GM23248 (cell line): ENCODE results near the gene COL26A1. TPM values are rescaled to one million over a fixed set of nuclear protein-coding genes. Genes with fewer than 3 reads are reported as not detected.

ENCODE experiments used
- DNase-seq: peaks from one replicate; pipeline ENCODE4 v3.0.0-alpha.2; 2015
- H2AFZ ChIP-seq: fragments of 200-600 bp; sonication (generic); 2 replicates; pipeline ENCODE4 v1.6.1; 2016; ENCODE audit warnings: antibody characterized with exemption
- H3F3A ChIP-seq: fragments of 200-600 bp; sonication (generic); 2 replicates; pipeline ENCODE4 v1.6.1; 2016; ENCODE audit warnings: mild to moderate bottlenecking, antibody characterized with exemption, mixed run types; ENCODE audit not compliant: insufficient read depth
- H3K27ac ChIP-seq: fragments of 200-600 bp; sonication (generic); 2 replicates; pipeline ENCODE4 v1.5.1; 2016; ENCODE audit warnings: mild to moderate bottlenecking
- H3K27me3 ChIP-seq: fragments of 200-600 bp; sonication (generic); replicated peaks from 2 replicates; pipeline ENCODE4 v1.6.1; 2016; ENCODE audit warnings: mild to moderate bottlenecking; ENCODE audit not compliant: insufficient read depth
- H3K36me3 ChIP-seq: fragments of 200-600 bp; sonication (generic); 2 replicates; pipeline ENCODE4 v1.6.1; 2016; ENCODE audit warnings: low read depth, mild to moderate bottlenecking
- H3K4me1 ChIP-seq: fragments of 200-600 bp; sonication (generic); 2 replicates; pipeline ENCODE4 v1.6.1; 2016; ENCODE audit warnings: mild to moderate bottlenecking; ENCODE audit not compliant: insufficient read depth
- H3K4me2 ChIP-seq: fragments of 200-600 bp; sonication (generic); one replicate; pipeline ENCODE4 v1.6.1; 2016; ENCODE audit warnings: mild to moderate bottlenecking; ENCODE audit not compliant: unreplicated experiment
- H3K4me3 ChIP-seq: fragments of 200-600 bp; sonication (generic); 2 replicates; pipeline ENCODE4 v1.5.1; 2016; ENCODE audit warnings: mild to moderate bottlenecking
- H3K79me2 ChIP-seq: fragments of 200-600 bp; sonication (generic); 2 replicates; pipeline ENCODE4 v1.6.1; 2016; ENCODE audit warnings: mild to moderate bottlenecking; ENCODE audit not compliant: insufficient read depth
- H3K9ac ChIP-seq: fragments of 200-600 bp; sonication (generic); 2 replicates; pipeline ENCODE4 v1.6.1; 2016; ENCODE audit warnings: mild to moderate bottlenecking
- H3K9me2 ChIP-seq: fragments of 200-600 bp; sonication (generic); 2 replicates; pipeline ENCODE4 v1.6.1; 2016; ENCODE audit warnings: mixed run types, mild to moderate bottlenecking, moderate library complexity; ENCODE audit not compliant: insufficient read depth
- H3K9me3 ChIP-seq: fragments of 200-600 bp; sonication (generic); one replicate; pipeline ENCODE4 v1.6.1; 2017; ENCODE audit warnings: low read depth
- H4K20me1 ChIP-seq: fragments of 200-600 bp; sonication (generic); 2 replicates; pipeline ENCODE4 v1.6.0; 2016; ENCODE audit not compliant: insufficient read depth
- EZH2 ChIP-seq: fragments of 200-600 bp; sonication (generic); IDR thresholded peaks from 2 replicates; pipeline ENCODE4 v1.6.1; 2018; ENCODE audit warnings: antibody characterized with exemption, mild to moderate bottlenecking; ENCODE audit not compliant: insufficient read depth, poor library complexity, severe bottlenecking
- EZH2phosphoT487 ChIP-seq: fragments of 200-600 bp; sonication (generic); IDR thresholded peaks from 2 replicates; pipeline ENCODE4 v1.6.1; 2018; ENCODE audit warnings: antibody characterized with exemption, moderate library complexity, mild to moderate bottlenecking, low read depth; ENCODE audit not compliant: insufficient read depth
- WGBS, 2 experiments: methylation state at CpG; one replicate each; pipeline ENCODE4 v1.1.6; 2015 to 2017; ENCODE audit warnings: low lambda C conversion rate in 2 of 2, low coverage in 1 of 2; ENCODE audit errors: missing lambda C conversion rate in 2 of 2; 5-methylcytosine and 5-hydroxymethylcytosine counted together
- in situ Hi-C: fragments of 300-500 bp; cut with MboI; formaldehyde crosslinking; loops from 2 replicates; pipeline ENCODE4 v1.15.0; 2020
- polyA plus RNA-seq: library from polyadenylated mRNA; unstranded; fragments of >200 nt; fragmentation: Nextera tagmentation; extraction: Ambion mirVana; gene quantifications from 2 replicates; pipeline ENCODE4 v1.2.1, GENCODE V29; 2016
- total RNA-seq: library from RNA; depleted of rRNA; stranded (reverse); fragments of >200 nt; shearing (Covaris generic); gene quantifications from 2 replicates; pipeline ENCODE4 v1.2.3, GENCODE V29; 2014

Gene COL26A1
- total and polyA plus RNA-seq, 2 experiments from 2014 or later = not detected

DNA sequence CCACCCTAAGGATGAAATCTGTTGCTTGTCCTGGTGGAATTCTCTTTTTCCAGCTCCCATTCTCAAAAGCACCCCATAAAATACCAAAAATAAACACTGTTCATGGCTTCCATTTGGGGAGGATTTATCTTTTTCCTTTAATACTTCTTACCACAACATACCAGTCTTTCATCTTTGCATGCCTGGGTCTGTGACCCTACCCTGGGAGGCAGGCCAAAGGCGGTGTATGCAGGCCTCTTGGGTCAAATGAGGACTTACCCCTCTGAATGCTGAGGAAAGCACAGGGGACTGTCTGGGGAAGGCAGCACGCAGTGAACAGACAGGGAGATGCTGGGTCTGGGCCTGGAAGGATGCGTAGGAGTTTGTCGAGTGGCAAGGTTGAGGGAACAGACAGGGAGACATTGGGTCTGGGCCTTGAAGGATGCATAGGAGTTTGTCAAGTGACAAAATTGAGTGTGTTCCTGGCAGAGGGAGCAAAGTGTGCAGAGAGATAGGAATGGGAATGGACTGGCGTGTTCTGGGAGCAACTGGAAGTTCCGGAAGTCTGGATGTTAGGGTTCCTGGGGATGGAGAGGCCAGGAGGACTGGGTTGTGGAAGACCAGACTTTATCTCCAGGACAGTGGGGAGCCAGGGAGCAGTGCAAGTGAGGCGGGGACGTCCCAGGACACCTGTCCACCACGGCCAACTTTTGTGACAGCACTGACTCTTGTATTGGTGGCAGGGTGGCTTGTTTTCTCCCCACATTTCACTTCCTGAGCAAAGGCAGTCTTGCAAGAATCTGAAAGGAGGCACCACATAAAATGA, 225.7 kb downstream of the COL26A1 start:
- no peaks in the 10 kb centered on the region for H3K9me2 ChIP-seq
- H3K27me3 ChIP-seq = peaks cover 4% of the 10 kb centered on the region; the same call in 1 of the 2 replicates
- no peaks in the 10 kb centered on the region for H3K4me1 ChIP-seq
- no peaks in the 10 kb centered on the region for H4K20me1 ChIP-seq
- no peaks in the 10 kb centered on the region for H3K36me3 ChIP-seq
- no peaks in the 10 kb centered on the region for H3K9me3 ChIP-seq
- no peaks in the 10 kb centered on the region for H3F3A ChIP-seq
- 51 to 54% methylated on average over 9 of the region's 9 CpGs for WGBS, 2 experiments
- H3K79me2 ChIP-seq = no peaks in the 10 kb centered on the region
- H2AFZ ChIP-seq = no peak overlapping the region
- H3K4me3 ChIP-seq = no peak overlapping the region
- H3K27ac ChIP-seq = no peak overlapping the region
- no peak overlapping the region for H3K4me2 ChIP-seq
- in situ Hi-C loops = loop anchor here (25.0 kb wide), 1 partner anchor 649 kb away; no protein-coding TSS in a partner anchor
- no peak for TF ChIP-seq EZH2
- TF ChIP-seq EZH2phosphoT487 = no peak
- no peak overlapping the region for H3K9ac ChIP-seq
- no peak for DNase-seq

DNA sequence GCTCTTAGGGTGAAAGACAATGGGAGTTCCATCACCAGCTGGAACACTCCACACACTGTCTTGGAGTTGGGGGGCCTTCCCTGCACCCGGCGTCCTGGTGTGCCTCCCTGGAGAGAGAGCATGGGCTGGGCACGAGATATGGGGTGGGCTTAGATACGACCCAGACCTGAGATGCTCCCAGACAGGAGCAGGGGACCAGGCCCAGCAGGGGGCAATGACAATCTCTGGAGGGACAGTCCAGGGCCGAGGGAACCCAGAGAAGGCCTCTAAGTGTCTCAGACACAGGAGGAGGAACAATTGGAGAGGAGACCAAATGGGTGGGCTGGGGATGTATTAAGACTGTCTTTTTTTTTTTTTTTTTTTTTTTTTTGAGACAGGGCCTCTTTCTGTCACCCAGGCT, 226.4 kb downstream of the COL26A1 start:
- no peak overlapping the region for H3K27ac ChIP-seq
- no peaks in the 10 kb centered on the region for H4K20me1 ChIP-seq
- H3K9me2 ChIP-seq = no peaks in the 10 kb centered on the region
- H3K36me3 ChIP-seq = no peaks in the 10 kb centered on the region
- no peak overlapping the region for H3K4me2 ChIP-seq
- H3K4me1 ChIP-seq = no peaks in the 10 kb centered on the region
- H3K79me2 ChIP-seq = no peaks in the 10 kb centered on the region
- no peaks in the 10 kb centered on the region for H3F3A ChIP-seq
- H3K9ac ChIP-seq = no peak overlapping the region
- no peak for DNase-seq
- WGBS, 2 experiments = 25 to 27% methylated on average over 5 of the region's 5 CpGs
- peaks cover 4% of the 10 kb centered on the region; the same call in 1 of the 2 replicates for H3K27me3 ChIP-seq
- H3K9me3 ChIP-seq = no peaks in the 10 kb centered on the region
- in situ Hi-C loops = loop anchor here (25.0 kb wide), 1 partner anchor 648 kb away; no protein-coding TSS in a partner anchor
- H3K4me3 ChIP-seq = no peak overlapping the region
- no peak for TF ChIP-seq EZH2
- no peak overlapping the region for H2AFZ ChIP-seq

DNA sequence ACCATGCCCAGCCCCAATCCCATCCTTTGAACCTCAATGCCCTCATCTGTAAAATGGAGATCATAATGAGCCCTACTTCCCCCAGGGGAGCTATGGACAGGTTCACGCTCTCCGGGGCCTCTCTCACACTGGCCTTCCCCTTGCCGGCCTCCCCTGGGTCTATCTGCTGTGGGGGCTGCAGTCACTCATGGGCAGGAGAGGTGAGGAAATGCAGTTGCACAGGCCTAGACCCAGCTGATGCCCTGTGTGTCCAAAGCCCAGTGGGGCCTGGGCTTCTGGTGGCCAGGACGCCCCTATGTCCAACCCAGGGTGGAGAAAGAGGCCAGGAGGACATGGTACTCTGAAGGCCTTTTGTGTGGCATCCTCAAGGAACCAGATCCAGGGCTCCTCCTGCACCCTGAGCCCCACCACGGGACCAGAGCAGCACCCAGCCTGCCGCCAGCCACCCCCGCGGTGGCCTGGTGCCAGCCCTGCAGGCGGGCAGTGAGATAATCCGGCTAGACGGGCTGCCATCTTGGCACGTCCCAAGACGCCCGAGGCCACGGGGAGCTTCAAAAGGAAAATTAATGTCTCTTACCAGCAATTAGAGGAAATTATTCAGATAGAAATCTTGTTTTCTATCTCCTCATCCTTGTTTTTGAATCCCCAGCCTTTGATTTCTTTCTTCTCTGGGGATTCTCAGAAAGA, 227.4 kb downstream of the COL26A1 start:
- H3K27me3 ChIP-seq = peaks cover 4% of the 10 kb centered on the region; the same call in 1 of the 2 replicates
- TF ChIP-seq EZH2phosphoT487 (no peak), EZH2 (no peak)
- no peak overlapping the region for H3K4me3 ChIP-seq
- H3K79me2 ChIP-seq = no peaks in the 10 kb centered on the region
- H3K4me2 ChIP-seq = no peak overlapping the region
- no peak overlapping the region for H3K9ac ChIP-seq
- 76 to 82% methylated on average over 15 of the region's 15 CpGs for WGBS, 2 experiments
- no peaks in the 10 kb centered on the region for H3K9me3 ChIP-seq
- H3K36me3 ChIP-seq = no peaks in the 10 kb centered on the region
- no peak overlapping the region for H2AFZ ChIP-seq
- in situ Hi-C loops = loop anchor here (25.0 kb wide), 1 partner anchor 647 kb away; no protein-coding TSS in a partner anchor
- DNase-seq = no peak
- no peaks in the 10 kb centered on the region for H3F3A ChIP-seq
- H3K27ac ChIP-seq = no peak overlapping the region
- H4K20me1 ChIP-seq = no peaks in the 10 kb centered on the region
- no peaks in the 10 kb centered on the region for H3K4me1 ChIP-seq
- H3K9me2 ChIP-seq = no peaks in the 10 kb centered on the region

DNA sequence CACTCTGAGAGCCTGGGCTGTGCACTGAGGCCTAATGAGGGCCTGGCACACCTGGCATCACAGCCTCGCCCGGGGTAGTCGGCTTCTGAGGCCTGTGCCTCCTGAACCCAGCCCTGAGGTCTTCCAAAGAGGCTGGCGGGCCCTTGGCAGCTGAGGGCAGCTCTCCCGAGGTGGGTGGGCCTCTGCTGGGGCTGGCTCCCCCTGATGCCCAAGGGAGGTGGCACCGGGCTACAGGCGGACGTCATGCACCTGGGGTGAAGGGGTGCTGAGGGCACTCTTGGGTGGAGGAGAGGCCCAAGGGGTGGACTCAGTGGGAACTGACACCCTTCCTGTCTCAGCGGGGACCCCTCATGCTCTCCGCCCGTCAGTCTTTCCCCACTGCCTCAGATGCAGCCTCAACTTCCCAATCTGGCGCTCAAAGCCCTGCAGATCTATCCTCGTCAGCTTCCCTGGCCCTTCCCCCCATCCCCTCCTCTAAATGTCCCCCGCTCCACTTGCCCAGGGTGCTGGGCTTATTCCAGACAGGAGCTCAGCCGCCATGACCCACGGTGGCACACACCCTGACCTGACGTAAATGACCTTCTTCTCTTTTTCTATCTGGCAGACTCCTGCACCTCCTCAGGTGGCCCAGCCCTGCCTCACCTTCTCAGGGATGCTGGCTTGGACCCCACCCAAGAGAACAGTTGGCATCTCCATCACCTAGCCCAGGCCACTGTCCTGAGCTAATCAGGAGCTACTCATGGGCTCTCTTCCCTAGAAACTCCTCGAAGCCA, 228.2 kb downstream of the COL26A1 start:
- H3K4me1 ChIP-seq = no peaks in the 10 kb centered on the region
- H3K9ac ChIP-seq = no peak overlapping the region
- H3K9me3 ChIP-seq = no peaks in the 10 kb centered on the region
- WGBS, 2 experiments = 72 to 85% methylated on average over 14 to 18 of the region's 18 CpGs
- H3K27me3 ChIP-seq = peaks cover 4% of the 10 kb centered on the region; the same call in 1 of the 2 replicates
- in situ Hi-C loops = loop anchor here (25.0 kb wide), 1 partner anchor 646 kb away; no protein-coding TSS in a partner anchor
- no peaks in the 10 kb centered on the region for H3K36me3 ChIP-seq
- H3K79me2 ChIP-seq = no peaks in the 10 kb centered on the region
- no peak overlapping the region for H3K27ac ChIP-seq
- TF ChIP-seq EZH2 (no peak), EZH2phosphoT487 (no peak)
- no peaks in the 10 kb centered on the region for H3F3A ChIP-seq
- H3K9me2 ChIP-seq = no peaks in the 10 kb centered on the region
- no peak overlapping the region for H3K4me2 ChIP-seq
- no peak overlapping the region for H2AFZ ChIP-seq
- no peak overlapping the region for H3K4me3 ChIP-seq
- no peaks in the 10 kb centered on the region for H4K20me1 ChIP-seq
- no peak for DNase-seq
